WTC11 (cell line): ENCODE measurements around the gene GALNT9. TPM values are rescaled to one million over a fixed set of nuclear protein-coding genes. Genes with fewer than 3 reads are reported as not detected.

Experiments
- ATAC-seq: fragments of 200-7000 bp; cut with Tn5 transposase; 2 replicates; pipeline ENCODE4 v1.10.0; 2021; ENCODE audit warnings: mild to moderate bottlenecking, moderate library complexity
- CTCF ChIA-PET: fragments of 300-600 bp; sonication (Branson Sonifier 250); formaldehyde crosslinking; loops from one replicate; lab custom pipeline; 2021; ENCODE audit warnings: antibody characterized with exemption; lab: Charles Lee
- POLR2A ChIA-PET: fragments of 350-600 bp; sonication (Branson Sonifier 250); formaldehyde crosslinking; loops from one replicate; lab custom pipeline; 2021; ENCODE audit warnings: antibody characterized with exemption; lab: Charles Lee
- DNase-seq: peaks from one replicate; pipeline ENCODE4 v3.0.0; 2021; ENCODE audit warnings: low spot score
- H3K27ac Mint-ChIP-seq: 2 replicates; pipeline ENCODE4 v1.8.0; 2021; ENCODE audit warnings: mixed read lengths
- H3K27me3 Mint-ChIP-seq: 2 replicates; pipeline ENCODE4 v1.8.0; 2021; ENCODE audit warnings: low read depth, mild to moderate bottlenecking, moderate library complexity, mixed read lengths
- H3K36me3 Mint-ChIP-seq: 2 replicates; pipeline ENCODE4 v1.8.0; 2021; ENCODE audit warnings: mixed read lengths
- H3K4me1 Mint-ChIP-seq: 2 replicates; pipeline ENCODE4 v1.8.0; 2022; ENCODE audit warnings: mixed read lengths
- H3K4me3 Mint-ChIP-seq: 2 replicates; pipeline ENCODE4 v1.8.0; 2021; ENCODE audit warnings: mild to moderate bottlenecking, moderate library complexity, mixed read lengths
- H3K9me3 Mint-ChIP-seq: 2 replicates; pipeline ENCODE4 v1.8.0; 2021; ENCODE audit warnings: mixed read lengths
- ARID4B ChIP-seq: sonication (generic); formaldehyde crosslinking; IDR thresholded peaks from 2 replicates; pipeline ENCODE4 v1.8.0; 2023; ENCODE audit warnings: missing genetic modification reagents, mild to moderate bottlenecking, borderline replicate concordance
- IRF2 ChIP-seq: sonication (generic); formaldehyde crosslinking; IDR thresholded peaks from 2 replicates; pipeline ENCODE4 v1.8.0; 2022; ENCODE audit warnings: low read depth, missing genetic modification reagents, borderline replicate concordance
- JAZF1 ChIP-seq: fragments of 250-450 bp; sonication (Bioruptor Pico); IDR thresholded peaks from 2 replicates; pipeline ENCODE4 v1.9.0; 2021; ENCODE audit warnings: moderate library complexity, mild to moderate bottlenecking, inconsistent platforms
- MYBL2 ChIP-seq: sonication (generic); formaldehyde crosslinking; IDR thresholded peaks from 2 replicates; pipeline ENCODE4 v1.8.1; 2023; ENCODE audit warnings: mild to moderate bottlenecking, moderate library complexity, missing genetic modification reagents
- NFE2L1 ChIP-seq: sonication (generic); formaldehyde crosslinking; IDR thresholded peaks from 2 replicates; pipeline ENCODE4 v1.8.1; 2023; ENCODE audit warnings: missing genetic modification reagents
- PRRX2 ChIP-seq: fragments of 250-450 bp; sonication (Bioruptor Pico); IDR thresholded peaks from 2 replicates; pipeline ENCODE4 v1.8.0; 2021; ENCODE audit warnings: mild to moderate bottlenecking
- total RNA-seq: library from RNA; stranded (reverse); gene quantifications from 3 replicates; pipeline ENCODE4 v1.2.3, GENCODE V29; 2021
- TF ChIP-seq, protein P1 (sequence below): sonication (generic); formaldehyde crosslinking; IDR thresholded peaks from 2 replicates; pipeline ENCODE4 v1.8.0; 2022; ENCODE audit warnings: mild to moderate bottlenecking, missing genetic modification reagents
- TF ChIP-seq, protein P2 (sequence below): sonication (generic); formaldehyde crosslinking; conservative IDR thresholded peaks from 2 replicates; pipeline ENCODE4 v1.8.1; 2023; ENCODE audit warnings: mild to moderate bottlenecking, low read depth, missing genetic modification reagents, moderate library complexity
- TF ChIP-seq, protein P3 (sequence below): sonication (generic); formaldehyde crosslinking; IDR thresholded peaks from 2 replicates; pipeline ENCODE4 v1.8.0; 2023; ENCODE audit warnings: mild to moderate bottlenecking, missing genetic modification reagents
- TF ChIP-seq, protein P4 (sequence below): sonication (generic); formaldehyde crosslinking; IDR thresholded peaks from 2 replicates; pipeline ENCODE4 v1.8.0; 2022; ENCODE audit warnings: mild to moderate bottlenecking, missing genetic modification reagents
- TF ChIP-seq, protein P5 (sequence below): sonication (generic); formaldehyde crosslinking; IDR thresholded peaks from 2 replicates; pipeline ENCODE4 v1.8.1; 2022; ENCODE audit warnings: mild to moderate bottlenecking, moderate library complexity, missing genetic modification reagents

GALNT9 gene
- total RNA-seq, 1 experiment from 2014 or later = 0.90 TPM

GRCh38 chr12:132321321-132322118, 7.9 kb downstream of the GALNT9 start:
- no peaks in the 10 kb centered on the region for H3K4me1 Mint-ChIP-seq
- H3K9me3 Mint-ChIP-seq = no peaks in the 10 kb centered on the region
- TF ChIP-seq, protein P1, sequence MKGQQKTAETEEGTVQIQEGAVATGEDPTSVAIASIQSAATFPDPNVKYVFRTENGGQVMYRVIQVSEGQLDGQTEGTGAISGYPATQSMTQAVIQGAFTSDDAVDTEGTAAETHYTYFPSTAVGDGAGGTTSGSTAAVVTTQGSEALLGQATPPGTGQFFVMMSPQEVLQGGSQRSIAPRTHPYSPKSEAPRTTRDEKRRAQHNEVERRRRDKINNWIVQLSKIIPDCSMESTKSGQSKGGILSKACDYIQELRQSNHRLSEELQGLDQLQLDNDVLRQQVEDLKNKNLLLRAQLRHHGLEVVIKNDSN (CRISPR knock-in tag) = no peak
- TF ChIP-seq PRRX2 (CRISPR knock-in tag) (no peak), NFE2L1 (CRISPR knock-in tag) (no peak), ARID4B (CRISPR knock-in tag) (no peak), MYBL2 (CRISPR knock-in tag) (no peak), JAZF1 (CRISPR knock-in tag) (no peak), IRF2 (CRISPR knock-in tag) (no peak)
- TF ChIP-seq, protein P2, sequence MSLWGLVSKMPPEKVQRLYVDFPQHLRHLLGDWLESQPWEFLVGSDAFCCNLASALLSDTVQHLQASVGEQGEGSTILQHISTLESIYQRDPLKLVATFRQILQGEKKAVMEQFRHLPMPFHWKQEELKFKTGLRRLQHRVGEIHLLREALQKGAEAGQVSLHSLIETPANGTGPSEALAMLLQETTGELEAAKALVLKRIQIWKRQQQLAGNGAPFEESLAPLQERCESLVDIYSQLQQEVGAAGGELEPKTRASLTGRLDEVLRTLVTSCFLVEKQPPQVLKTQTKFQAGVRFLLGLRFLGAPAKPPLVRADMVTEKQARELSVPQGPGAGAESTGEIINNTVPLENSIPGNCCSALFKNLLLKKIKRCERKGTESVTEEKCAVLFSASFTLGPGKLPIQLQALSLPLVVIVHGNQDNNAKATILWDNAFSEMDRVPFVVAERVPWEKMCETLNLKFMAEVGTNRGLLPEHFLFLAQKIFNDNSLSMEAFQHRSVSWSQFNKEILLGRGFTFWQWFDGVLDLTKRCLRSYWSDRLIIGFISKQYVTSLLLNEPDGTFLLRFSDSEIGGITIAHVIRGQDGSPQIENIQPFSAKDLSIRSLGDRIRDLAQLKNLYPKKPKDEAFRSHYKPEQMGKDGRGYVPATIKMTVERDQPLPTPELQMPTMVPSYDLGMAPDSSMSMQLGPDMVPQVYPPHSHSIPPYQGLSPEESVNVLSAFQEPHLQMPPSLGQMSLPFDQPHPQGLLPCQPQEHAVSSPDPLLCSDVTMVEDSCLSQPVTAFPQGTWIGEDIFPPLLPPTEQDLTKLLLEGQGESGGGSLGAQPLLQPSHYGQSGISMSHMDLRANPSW = no peak
- TF ChIP-seq, protein P3, sequence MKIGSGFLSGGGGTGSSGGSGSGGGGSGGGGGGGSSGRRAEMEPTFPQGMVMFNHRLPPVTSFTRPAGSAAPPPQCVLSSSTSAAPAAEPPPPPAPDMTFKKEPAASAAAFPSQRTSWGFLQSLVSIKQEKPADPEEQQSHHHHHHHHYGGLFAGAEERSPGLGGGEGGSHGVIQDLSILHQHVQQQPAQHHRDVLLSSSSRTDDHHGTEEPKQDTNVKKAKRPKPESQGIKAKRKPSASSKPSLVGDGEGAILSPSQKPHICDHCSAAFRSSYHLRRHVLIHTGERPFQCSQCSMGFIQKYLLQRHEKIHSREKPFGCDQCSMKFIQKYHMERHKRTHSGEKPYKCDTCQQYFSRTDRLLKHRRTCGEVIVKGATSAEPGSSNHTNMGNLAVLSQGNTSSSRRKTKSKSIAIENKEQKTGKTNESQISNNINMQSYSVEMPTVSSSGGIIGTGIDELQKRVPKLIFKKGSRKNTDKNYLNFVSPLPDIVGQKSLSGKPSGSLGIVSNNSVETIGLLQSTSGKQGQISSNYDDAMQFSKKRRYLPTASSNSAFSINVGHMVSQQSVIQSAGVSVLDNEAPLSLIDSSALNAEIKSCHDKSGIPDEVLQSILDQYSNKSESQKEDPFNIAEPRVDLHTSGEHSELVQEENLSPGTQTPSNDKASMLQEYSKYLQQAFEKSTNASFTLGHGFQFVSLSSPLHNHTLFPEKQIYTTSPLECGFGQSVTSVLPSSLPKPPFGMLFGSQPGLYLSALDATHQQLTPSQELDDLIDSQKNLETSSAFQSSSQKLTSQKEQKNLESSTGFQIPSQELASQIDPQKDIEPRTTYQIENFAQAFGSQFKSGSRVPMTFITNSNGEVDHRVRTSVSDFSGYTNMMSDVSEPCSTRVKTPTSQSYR = no peak
- TF ChIP-seq, protein P4, sequence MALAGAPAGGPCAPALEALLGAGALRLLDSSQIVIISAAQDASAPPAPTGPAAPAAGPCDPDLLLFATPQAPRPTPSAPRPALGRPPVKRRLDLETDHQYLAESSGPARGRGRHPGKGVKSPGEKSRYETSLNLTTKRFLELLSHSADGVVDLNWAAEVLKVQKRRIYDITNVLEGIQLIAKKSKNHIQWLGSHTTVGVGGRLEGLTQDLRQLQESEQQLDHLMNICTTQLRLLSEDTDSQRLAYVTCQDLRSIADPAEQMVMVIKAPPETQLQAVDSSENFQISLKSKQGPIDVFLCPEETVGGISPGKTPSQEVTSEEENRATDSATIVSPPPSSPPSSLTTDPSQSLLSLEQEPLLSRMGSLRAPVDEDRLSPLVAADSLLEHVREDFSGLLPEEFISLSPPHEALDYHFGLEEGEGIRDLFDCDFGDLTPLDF (CRISPR knock-in tag) = no peak
- TF ChIP-seq, protein P5, sequence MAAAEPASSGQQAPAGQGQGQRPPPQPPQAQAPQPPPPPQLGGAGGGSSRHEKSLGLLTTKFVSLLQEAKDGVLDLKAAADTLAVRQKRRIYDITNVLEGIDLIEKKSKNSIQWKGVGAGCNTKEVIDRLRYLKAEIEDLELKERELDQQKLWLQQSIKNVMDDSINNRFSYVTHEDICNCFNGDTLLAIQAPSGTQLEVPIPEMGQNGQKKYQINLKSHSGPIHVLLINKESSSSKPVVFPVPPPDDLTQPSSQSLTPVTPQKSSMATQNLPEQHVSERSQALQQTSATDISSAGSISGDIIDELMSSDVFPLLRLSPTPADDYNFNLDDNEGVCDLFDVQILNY (CRISPR knock-in tag) = no peak
- TF ChIP-seq, all 79 proteins: peak for 0
- H3K36me3 Mint-ChIP-seq = no peaks in the 10 kb centered on the region
- peaks cover 35% of the 10 kb centered on the region for H3K27me3 Mint-ChIP-seq
- DNase-seq (no peak), ATAC-seq (no peak)
- H3K27ac Mint-ChIP-seq = no peak overlapping the region
- no peak overlapping the region for H3K4me3 Mint-ChIP-seq
- ChIA-PET CTCF (no interaction called here), POLR2A (no interaction called here)
